ENCODE results near the gene SNX14.
"Not testable (repeated sequence)": the region's sequence is repeated elsewhere in the genome, so short reads cannot be mapped to it uniquely, and the experiment has no call there.

GRCh38 chr6:85582832-85583231, 10.8 kb downstream of the SNX14 start:
- not testable (repeated sequence) for TF ChIP-seq CTCF, POLR2A (IDR thresholded peaks at IDR 0.05)

Measured in body of pancreas (tissue), 4 donors.